ENCODE data around the gene EFNB3. TPM values are rescaled to one million over a fixed set of nuclear protein-coding genes. Genes with fewer than 3 reads are reported as not detected.

Gene EFNB3
- total RNA-seq, 3 donors from 2014 or later (not counting 1 experiment from before 2014, with no cell fraction given), result not detected

GRCh38 chr17:7747635-7748071 lies 42.7 kb downstream of the EFNB3 start:
- WGBS (ENCODE audit: insufficient coverage), result 85% methylated on average over 3 of the region's 4 CpGs
- TF ChIP-seq CTCF (IDR thresholded peaks at IDR 0.05), result no peak
- intact Hi-C loops (cut with micrococcal nuclease), result loop anchor here (10.0 kb wide), 1 partner anchor 107 kb away; the partner anchor contains the start of genes CYB5D1, NAA38 and TMEM88
- Histone ChIP-seq H3K27me3 (ENCODE audit: control insufficient read depth, insufficient read depth, low read length) (no peaks in the 10 kb centered on the region), H3K9me3 (ENCODE audit: control insufficient read depth, insufficient read depth, low read length) (no peaks in the 10 kb centered on the region), H3K36me3 (ENCODE audit: control insufficient read depth, insufficient read depth, low read length) (no peaks in the 10 kb centered on the region), H3K4me1 (ENCODE audit: control insufficient read depth, insufficient read depth, low read length) (no peaks in the 10 kb centered on the region), H3K4me3 (ENCODE audit: low read length) (no peak overlapping the region), H3K27ac (ENCODE audit: low read length) (no peak overlapping the region)
- H3K9me3 Mint-ChIP-seq, result no peaks in the 10 kb centered on the region
- no peak for ATAC-seq
- no peaks in the 10 kb centered on the region for H3K4me1 Mint-ChIP-seq
- DNase-seq, result no peak
- no peak overlapping the region for H3K27ac Mint-ChIP-seq
- H3K36me3 Mint-ChIP-seq, result no peaks in the 10 kb centered on the region
- H3K4me3 Mint-ChIP-seq, result no peak overlapping the region
- peaks cover 0 to 7% of the 10 kb centered on the region in 2 donors for H3K27me3 Mint-ChIP-seq (ENCODE audit: low read depth in 2 of 2)

GRCh38 chr17:7748076-7748775 lies 43.2 kb downstream of the EFNB3 start:
- Mint-ChIP-seq H3K4me3 (no peak overlapping the region), H3K36me3 (no peaks in the 10 kb centered on the region), H3K9me3 (no peaks in the 10 kb centered on the region), H3K4me1 (no peaks in the 10 kb centered on the region), H3K27me3 (ENCODE audit: low read depth in 2 of 2) (peaks cover 0 to 12% of the 10 kb centered on the region in 2 donors), H3K27ac (no peak overlapping the region)
- Histone ChIP-seq H3K27me3 (ENCODE audit: control insufficient read depth, insufficient read depth, low read length) (no peaks in the 10 kb centered on the region), H3K4me3 (ENCODE audit: low read length) (no peak overlapping the region), H3K36me3 (ENCODE audit: control insufficient read depth, insufficient read depth, low read length) (no peaks in the 10 kb centered on the region), H3K9me3 (ENCODE audit: control insufficient read depth, insufficient read depth, low read length) (no peaks in the 10 kb centered on the region), H3K27ac (ENCODE audit: low read length) (no peak overlapping the region), H3K4me1 (ENCODE audit: control insufficient read depth, insufficient read depth, low read length) (no peaks in the 10 kb centered on the region)
- ATAC-seq, result no peak
- no peak for TF ChIP-seq CTCF (IDR thresholded peaks at IDR 0.05)
- no peak for DNase-seq
- intact Hi-C loops (cut with micrococcal nuclease), result loop anchor here (10.0 kb wide), 1 partner anchor 107 kb away; the partner anchor contains the start of genes CYB5D1, NAA38 and TMEM88
- WGBS (ENCODE audit: insufficient coverage), result 82% methylated on average over 7 of the region's 10 CpGs

GRCh38 chr17:7750321-7750821 lies 45.4 kb downstream of the EFNB3 start:
- Histone ChIP-seq H3K4me3 (ENCODE audit: low read length) (no peak overlapping the region), H3K27ac (ENCODE audit: low read length) (no peak overlapping the region), H3K4me1 (ENCODE audit: control insufficient read depth, insufficient read depth, low read length) (no peaks in the 10 kb centered on the region), H3K36me3 (ENCODE audit: control insufficient read depth, insufficient read depth, low read length) (no peaks in the 10 kb centered on the region), H3K27me3 (ENCODE audit: control insufficient read depth, insufficient read depth, low read length) (no peaks in the 10 kb centered on the region), H3K9me3 (ENCODE audit: control insufficient read depth, insufficient read depth, low read length) (no peaks in the 10 kb centered on the region)
- 83% methylated on average over 4 of the region's 4 CpGs for WGBS (ENCODE audit: insufficient coverage)
- intact Hi-C loops (cut with micrococcal nuclease), result no loop called here
- no peak overlapping the region for H3K27ac Mint-ChIP-seq
- no peak overlapping the region for H3K4me3 Mint-ChIP-seq
- TF ChIP-seq CTCF (IDR thresholded peaks at IDR 0.05), result no peak
- ATAC-seq (no peak), DNase-seq (no peak)
- H3K9me3 Mint-ChIP-seq, result no peaks in the 10 kb centered on the region
- H3K4me1 Mint-ChIP-seq, result no peaks in the 10 kb centered on the region
- H3K27me3 Mint-ChIP-seq (ENCODE audit: low read depth in 2 of 2), result peaks cover 0 to 19% of the 10 kb centered on the region in 2 donors
- no peaks in the 10 kb centered on the region for H3K36me3 Mint-ChIP-seq

Data from natural killer cell (primary cell).